ENCODE measurements around the gene HOMER3.

The HOMER3 gene

GRCh38 chr19:18972301-18972811 lies 31.3 kb upstream of the HOMER3 start:
- CTCF ChIA-PET: no interaction called here
- TF ChIP-seq CTCF (conservative IDR thresholded peaks at IDR 0.05; ENCODE audit: low read depth): no peak
- H3K27ac ChIP-seq: 0 out of 2 replicates have a peak overlapping the region, but pooled peaks have one; percentile 10
- POLR2A ChIA-PET (ENCODE audit: low non-redundant PET): no interaction called here
- no peak for DNase-seq (ENCODE audit: low spot score)

GRCh38 chr19:18969931-18970659 lies 29.1 kb upstream of the HOMER3 start:
- ChIA-PET POLR2A (ENCODE audit: low non-redundant PET) (no interaction called here), CTCF (no interaction called here)
- no peak for TF ChIP-seq CTCF (conservative IDR thresholded peaks at IDR 0.05; ENCODE audit: low read depth)
- no peak for DNase-seq (ENCODE audit: low spot score)
- peak overlapping the region; percentile 91 for H3K27ac ChIP-seq

GRCh38 chr19:18967358-18968146 lies 26.5 kb upstream of the HOMER3 start:
- peak overlapping the region; percentile 91 for H3K27ac ChIP-seq
- DNase-seq (ENCODE audit: low spot score): peak; percentile 64
- TF ChIP-seq CTCF (conservative IDR thresholded peaks at IDR 0.05; ENCODE audit: low read depth): no peak
- CTCF ChIA-PET: no interaction called here
- POLR2A ChIA-PET (ENCODE audit: low non-redundant PET): interaction anchor here (0.6 kb wide), 1 partner anchor 16 kb away, joined by 4 read pairs; no protein-coding TSS in a partner anchor

GRCh38 chr19:18966307-18966706 lies 25.3 kb upstream of the HOMER3 start:
- ChIA-PET CTCF (no interaction called here), POLR2A (ENCODE audit: low non-redundant PET) (interaction anchor here (0.5 to 0.6 kb wide), 2 partner anchors 12 to 125 kb away, joined by 6 to 7 read pairs; no protein-coding TSS in a partner anchor)
- peak overlapping the region; percentile 91 for H3K27ac ChIP-seq
- DNase-seq (ENCODE audit: low spot score): no peak
- TF ChIP-seq CTCF (conservative IDR thresholded peaks at IDR 0.05; ENCODE audit: low read depth): no peak

GRCh38 chr19:18964121-18964520 lies 23.1 kb upstream of the HOMER3 start:
- CTCF ChIA-PET: no interaction called here

More at GRCh38 chr19:18964121-18964520, 23.1 kb upstream of the HOMER3 start:
- no peak overlapping the region for H3K27ac ChIP-seq
- no peak for TF ChIP-seq CTCF (conservative IDR thresholded peaks at IDR 0.05; ENCODE audit: low read depth)
- POLR2A ChIA-PET (ENCODE audit: low non-redundant PET): no interaction called here
- DNase-seq (ENCODE audit: low spot score): no peak

Measured in RWPE1 (cell line).